KOPT-K1 (cell line): ENCODE measurements around the gene SDF4.
A peak's percentile ranks its signal among the peaks of the same experiment; 100 is the strongest.

Source experiments
- H3K27ac ChIP-seq: fragments of 200-600 bp; sonication (generic); 2 replicates; pipeline ENCODE4 v1.5.1; 2016; ENCODE audit warnings: antibody characterized with exemption, mild to moderate bottlenecking, low read depth, low read length; ENCODE audit not compliant: poor library complexity, severe bottlenecking
- H3K36me3 ChIP-seq: fragments of 200-600 bp; sonication (generic); 2 replicates; pipeline ENCODE4 v1.5.1; 2017; ENCODE audit warnings: antibody characterized with exemption, mild to moderate bottlenecking, low read length, moderate library complexity; ENCODE audit not compliant: insufficient read depth
- H3K9me3 ChIP-seq: fragments of 200-600 bp; sonication (generic); 2 replicates; pipeline ENCODE4 v1.5.1; 2017; ENCODE audit warnings: antibody characterized with exemption, low read length, mild to moderate bottlenecking; ENCODE audit not compliant: insufficient read depth, poor library complexity, severe bottlenecking

The SDF4 gene

DNA sequence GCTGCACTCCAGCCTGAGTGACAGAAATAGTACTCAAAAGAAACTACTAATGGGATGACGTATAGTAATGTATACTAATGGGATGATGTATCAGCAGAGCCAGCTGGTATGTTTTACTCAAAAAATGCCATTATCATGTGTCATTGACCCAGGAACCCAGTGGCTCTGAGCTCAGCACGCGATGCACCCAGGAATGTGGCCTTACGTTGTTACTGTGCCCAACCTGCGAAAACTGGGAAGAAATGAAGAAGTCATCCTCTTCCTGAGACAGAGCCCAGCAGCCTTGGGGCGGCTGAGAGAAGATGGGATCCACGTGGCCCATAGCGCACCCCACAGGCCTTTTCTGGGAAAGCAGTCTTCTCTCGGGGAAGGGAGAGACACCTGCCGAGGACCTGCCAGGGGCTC, 33.1 kb upstream of the SDF4 start:
- Histone ChIP-seq H3K36me3 (peaks cover 91% of the 10 kb centered on the region), H3K27ac (no peak overlapping the region), H3K9me3 (no peaks in the 10 kb centered on the region)

DNA sequence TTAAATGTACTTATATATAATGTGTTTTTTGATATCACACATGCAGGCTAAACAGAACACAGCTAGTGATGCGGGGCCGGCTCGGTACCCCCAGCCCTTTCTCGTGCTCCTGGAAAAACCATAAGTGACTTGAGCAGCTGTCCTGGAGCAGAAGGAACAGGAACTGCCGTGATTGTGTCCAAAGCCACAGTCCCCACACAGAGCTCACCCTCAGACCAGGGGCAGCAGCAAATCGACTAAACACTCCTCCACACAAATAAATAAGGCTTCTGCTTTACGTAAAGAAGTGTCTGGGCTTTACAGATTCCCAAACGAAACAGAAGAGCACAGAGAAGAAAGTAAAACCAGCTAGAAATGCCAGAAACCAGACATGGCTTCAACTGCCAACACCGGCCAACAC, 32.2 kb upstream of the SDF4 start:
- H3K9me3 ChIP-seq: no peaks in the 10 kb centered on the region
- peaks cover 92% of the 10 kb centered on the region for H3K36me3 ChIP-seq
- no peak overlapping the region for H3K27ac ChIP-seq

DNA sequence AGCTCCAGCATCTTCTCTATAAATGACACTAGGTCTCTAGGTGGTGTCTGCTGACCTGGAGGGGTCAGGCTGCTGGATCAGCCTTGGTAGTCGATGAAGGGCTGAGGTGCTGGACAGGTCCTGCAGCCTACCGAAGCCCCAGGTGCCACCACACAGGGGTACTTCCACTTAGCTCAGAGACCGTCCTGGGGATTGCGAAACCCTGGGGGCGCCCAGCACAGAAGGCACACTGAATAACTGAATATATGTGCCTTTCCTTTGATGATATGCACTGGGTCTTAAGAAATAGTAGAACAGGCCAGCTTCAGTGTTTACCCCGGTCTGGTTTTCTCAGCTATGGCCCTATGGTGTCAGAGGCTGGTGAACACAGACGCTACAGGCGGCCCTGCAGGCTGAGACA, 31.0 kb upstream of the SDF4 start:
- Histone ChIP-seq H3K36me3 (peaks cover 92% of the 10 kb centered on the region), H3K27ac (no peak overlapping the region), H3K9me3 (no peaks in the 10 kb centered on the region)

DNA sequence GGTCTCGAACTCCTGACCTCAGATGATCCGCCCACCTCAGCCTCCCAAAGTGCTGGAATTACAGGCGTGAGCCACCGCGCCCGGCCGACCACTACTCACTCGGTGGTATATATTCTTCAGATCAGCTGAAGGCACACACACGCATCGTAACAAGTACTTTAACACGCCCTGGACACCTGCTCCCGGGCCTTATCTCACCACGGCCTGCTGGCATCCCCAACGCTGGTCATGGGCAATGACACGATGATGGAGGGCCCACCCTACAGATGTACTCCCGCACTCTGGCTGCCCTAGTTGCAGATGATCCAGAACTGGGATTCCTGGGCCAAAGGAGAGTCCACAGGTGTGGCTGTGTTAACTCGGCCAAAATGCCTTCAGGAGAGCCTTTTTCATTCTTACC, 30.3 kb upstream of the SDF4 start:
- H3K9me3 ChIP-seq: no peaks in the 10 kb centered on the region
- peaks cover 90% of the 10 kb centered on the region for H3K36me3 ChIP-seq
- no peak overlapping the region for H3K27ac ChIP-seq

DNA sequence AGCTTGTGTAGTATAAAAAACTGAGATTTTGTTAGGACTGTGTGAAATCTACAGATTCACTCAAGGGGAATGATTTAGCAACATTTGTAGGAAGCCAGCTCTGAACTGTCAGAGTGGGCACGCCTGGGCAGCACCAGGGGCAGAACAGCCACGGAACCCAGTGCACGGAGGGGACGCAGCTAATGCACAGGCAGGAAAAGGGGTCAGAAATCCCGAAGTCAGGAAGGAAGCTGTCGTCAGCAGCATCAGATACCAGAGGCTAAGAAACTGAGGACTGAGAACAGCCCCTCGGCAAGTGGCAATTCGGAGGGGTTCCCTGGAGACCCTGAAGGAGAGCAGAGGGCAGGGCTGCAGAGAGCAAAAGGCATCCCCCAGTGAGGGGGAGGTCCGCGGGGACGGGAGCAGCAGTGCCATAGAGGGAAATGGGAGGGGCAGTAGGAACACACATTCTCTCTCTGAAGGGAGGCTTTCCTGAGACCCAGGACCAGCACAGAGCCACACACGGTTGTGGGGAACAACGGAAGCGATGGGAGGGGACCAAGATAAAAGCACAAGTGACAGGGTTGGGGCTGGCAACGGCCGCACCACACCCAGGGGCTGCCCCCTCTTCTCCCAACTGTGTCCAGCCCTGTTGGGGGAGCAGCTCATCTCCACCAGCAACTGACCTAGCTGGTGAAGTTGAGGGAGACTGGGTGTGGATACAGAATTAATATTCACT, 29.2 kb upstream of the SDF4 start:
- Histone ChIP-seq H3K36me3 (peaks cover 95% of the 10 kb centered on the region), H3K27ac (no peak overlapping the region), H3K9me3 (no peaks in the 10 kb centered on the region)

DNA sequence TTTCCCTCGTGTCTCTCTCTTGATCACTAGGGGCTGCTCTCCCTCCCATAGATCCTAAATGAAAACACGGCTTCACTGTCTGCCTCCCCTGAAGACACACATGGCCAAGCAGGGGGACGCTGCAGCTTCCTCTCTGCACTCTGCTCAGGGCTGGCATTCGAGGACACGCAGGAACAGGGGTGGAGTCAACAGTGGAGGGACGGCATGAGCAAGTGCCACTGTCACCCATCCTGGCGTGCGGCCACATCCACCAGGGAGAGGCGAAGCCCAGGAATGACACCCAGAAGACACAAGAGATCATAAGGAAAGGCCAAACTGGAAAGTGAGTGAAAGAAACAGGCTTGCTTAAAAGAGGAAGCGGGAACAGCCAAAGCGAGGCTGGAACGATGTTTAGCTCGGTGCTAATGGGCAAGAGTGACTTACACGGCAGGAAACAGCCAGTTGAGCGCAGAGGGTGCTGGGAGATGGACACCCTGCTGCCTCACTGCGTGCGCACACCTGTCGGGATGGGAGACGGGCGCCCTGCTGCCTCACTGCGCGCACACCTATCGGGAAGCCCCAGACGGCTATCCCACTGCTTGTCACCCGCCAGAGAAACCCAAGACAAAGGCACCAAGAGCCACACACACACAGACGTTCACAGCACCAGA, 28.3 kb upstream of the SDF4 start:
- no peak overlapping the region for H3K27ac ChIP-seq
- H3K36me3 ChIP-seq: peaks cover 95% of the 10 kb centered on the region
- no peaks in the 10 kb centered on the region for H3K9me3 ChIP-seq

DNA sequence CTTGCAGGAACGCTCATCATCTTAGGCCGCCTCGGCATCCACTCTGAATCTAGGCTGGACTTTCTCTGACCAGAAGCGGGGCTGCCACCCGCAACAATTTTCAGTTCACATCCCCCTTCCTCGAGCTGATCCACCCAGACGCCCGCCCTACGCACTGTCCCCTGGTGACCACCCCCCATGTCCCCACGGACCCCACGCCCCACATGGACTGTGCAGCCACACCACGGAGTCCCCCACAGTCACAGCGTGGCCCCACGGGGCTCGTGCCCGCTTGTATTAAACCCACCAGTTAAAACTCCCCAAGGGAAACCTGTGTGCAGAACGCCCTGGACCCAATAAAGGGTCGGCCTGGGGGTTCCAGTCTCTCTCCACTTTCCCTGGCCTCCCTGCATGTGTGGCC, 27.7 kb upstream of the SDF4 start:
- no peak overlapping the region for H3K27ac ChIP-seq
- H3K36me3 ChIP-seq: peaks cover 95% of the 10 kb centered on the region
- no peaks in the 10 kb centered on the region for H3K9me3 ChIP-seq

DNA sequence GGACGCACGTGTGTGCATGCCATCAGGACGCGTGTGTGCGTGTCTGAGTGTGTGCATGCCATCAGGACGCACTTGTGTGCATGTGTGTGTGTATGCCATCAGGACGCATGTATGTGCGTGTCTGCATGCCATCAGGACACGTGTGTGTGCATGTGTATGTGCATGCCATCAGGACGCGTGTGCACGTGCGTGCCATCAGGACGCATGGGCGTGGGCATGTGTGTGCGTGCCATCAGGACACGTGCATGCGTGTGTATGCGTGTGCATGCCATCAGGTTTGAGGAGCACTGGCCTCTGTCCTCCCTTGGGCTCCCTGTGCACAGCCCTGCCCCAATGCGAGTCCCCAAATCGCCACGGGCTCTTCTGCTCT, 27.3 kb upstream of the SDF4 start:
- Histone ChIP-seq H3K9me3 (no peaks in the 10 kb centered on the region), H3K27ac (no peak overlapping the region), H3K36me3 (peaks cover 95% of the 10 kb centered on the region)

DNA sequence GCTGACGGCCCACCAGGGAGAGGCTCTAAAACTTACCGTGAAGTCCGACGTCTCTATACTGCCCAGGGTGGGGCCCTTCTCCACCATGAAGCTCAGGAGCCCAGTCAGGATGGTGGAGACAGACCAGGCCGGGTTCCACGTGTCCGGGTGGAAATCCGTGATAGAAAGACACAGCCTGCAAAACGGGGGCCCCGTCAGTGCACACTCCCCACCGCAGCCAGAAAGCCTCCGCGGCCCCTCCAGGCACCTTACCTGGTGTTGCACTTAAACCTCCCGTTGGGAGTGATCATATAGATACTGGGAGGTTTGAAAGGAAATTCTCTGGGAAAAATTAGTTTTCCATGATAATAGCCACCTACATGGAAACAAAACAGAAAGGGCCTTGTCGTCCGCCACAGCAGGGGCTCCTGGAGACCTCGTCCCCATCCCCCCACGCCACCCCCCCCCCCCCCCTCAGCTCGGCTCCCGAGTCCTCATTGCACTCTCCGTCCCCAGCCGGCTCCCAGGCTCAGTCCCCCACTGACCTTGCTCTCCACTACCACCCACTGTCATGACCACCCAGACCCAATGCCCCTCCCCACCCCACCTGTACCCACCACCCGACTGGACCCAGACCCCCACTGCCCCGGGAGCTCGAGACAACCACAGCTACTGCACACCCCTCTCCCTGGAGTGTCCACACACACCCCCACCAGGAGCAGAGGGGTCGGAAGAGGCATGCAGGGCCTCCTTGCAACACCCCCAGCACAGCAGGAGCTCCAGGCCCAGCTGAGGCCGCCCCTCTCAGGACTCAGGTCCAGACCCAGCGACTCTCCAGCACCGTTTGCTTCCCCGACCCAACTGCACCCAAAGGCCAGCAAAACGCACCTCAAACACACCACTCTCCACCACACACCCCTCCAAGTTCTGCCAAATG, 25.4 kb upstream of the SDF4 start:
- no peak overlapping the region for H3K27ac ChIP-seq
- H3K36me3 ChIP-seq: peaks cover 95% of the 10 kb centered on the region
- H3K9me3 ChIP-seq: no peaks in the 10 kb centered on the region

DNA sequence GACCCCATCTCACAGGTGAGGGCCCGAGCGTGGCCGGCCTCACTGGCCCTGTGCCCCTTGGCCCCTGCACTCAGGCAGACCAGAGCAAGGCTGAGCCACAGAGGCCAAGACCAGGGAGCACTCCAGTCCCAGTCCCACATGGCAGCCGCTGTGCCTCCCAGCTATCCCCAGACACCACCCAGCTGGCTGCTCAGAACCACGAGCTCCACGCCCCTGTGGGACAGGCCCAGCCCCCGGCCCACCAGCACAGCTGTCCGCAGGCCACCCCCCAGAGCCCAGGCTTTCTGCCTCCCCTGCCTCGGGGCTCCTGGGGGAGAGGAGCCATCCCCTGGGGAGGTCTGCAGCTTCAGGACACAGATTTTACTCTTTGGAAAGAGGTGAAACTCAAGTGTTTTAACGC, 23.8 kb upstream of the SDF4 start:
- no peaks in the 10 kb centered on the region for H3K9me3 ChIP-seq
- peaks cover 81% of the 10 kb centered on the region for H3K36me3 ChIP-seq
- H3K27ac ChIP-seq: no peak overlapping the region

DNA sequence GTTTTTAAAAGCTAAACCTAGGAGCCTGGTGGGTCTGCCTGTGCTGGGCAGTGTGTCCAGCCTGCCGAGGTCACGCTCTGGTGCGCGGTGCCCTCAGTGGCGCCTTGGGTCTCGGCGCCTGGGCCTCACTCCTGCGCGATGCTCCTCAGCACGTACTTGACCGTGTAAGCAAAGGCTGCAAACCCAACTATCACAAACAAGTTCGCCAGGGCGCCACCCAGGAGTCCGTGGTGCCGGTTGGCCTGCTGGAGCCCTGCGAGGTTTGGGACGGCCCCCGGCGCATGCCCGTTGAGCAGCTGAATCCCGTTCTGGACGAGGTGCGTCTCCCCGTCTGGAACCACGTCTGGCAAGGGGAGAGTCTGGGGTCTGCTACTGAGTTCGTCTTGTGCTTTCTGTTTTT, 23.3 kb upstream of the SDF4 start:
- Histone ChIP-seq H3K27ac (no peak overlapping the region), H3K9me3 (no peaks in the 10 kb centered on the region), H3K36me3 (peaks cover 76% of the 10 kb centered on the region)

DNA sequence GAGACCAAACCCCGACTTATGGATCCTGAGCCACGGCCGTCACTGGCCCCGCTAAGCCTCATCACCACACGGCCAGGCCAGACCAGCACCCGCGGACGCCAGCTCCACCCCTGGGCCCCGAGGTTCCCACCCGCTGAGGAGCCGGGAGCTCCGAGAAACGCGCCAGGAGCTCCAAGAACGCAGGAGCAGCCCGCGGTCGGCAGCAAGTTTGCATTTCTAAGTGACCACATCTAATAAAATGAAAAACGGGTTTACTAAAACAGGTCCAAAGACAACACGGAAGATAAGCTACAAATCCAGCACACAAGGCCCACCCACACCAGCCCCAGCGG, 22.8 kb upstream of the SDF4 start:
- H3K9me3 ChIP-seq: no peaks in the 10 kb centered on the region
- no peak overlapping the region for H3K27ac ChIP-seq
- H3K36me3 ChIP-seq: peaks cover 71% of the 10 kb centered on the region

DNA sequence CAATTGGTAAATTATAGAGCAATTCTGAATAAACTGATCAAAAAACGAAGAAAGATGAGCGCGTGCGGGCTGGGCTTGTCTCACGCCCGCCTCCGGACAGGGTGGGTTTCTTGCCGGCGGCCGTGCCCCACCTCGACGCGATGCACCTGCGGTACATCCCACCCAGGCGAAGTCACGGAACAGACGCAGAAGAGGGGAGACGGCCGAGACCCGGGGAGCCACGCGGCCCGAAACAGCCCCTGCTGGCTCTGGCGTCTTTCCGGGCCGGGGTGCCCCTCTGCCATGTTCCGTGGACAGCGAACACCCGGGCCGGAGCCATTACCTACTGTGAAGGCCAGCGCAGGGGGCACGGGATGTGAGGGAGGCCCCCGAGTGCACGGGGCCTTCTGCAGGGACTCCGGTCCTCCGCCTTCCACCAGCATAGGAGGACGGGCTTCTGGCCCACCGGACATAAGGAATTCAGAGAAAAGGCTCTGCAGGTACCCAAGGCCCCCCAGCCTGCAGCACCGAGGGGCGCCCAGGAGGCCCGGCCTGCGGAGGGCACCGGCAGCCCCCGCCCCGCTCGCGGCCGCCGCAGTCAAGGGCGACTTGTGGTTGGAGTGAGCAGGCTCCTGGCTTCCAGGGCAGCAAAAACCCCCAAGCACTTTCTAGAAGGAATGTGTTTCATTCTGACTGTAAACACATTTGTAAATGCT, 22.3 kb upstream of the SDF4 start:
- Histone ChIP-seq H3K9me3 (no peaks in the 10 kb centered on the region), H3K27ac (no peak overlapping the region), H3K36me3 (peaks cover 66% of the 10 kb centered on the region)

DNA sequence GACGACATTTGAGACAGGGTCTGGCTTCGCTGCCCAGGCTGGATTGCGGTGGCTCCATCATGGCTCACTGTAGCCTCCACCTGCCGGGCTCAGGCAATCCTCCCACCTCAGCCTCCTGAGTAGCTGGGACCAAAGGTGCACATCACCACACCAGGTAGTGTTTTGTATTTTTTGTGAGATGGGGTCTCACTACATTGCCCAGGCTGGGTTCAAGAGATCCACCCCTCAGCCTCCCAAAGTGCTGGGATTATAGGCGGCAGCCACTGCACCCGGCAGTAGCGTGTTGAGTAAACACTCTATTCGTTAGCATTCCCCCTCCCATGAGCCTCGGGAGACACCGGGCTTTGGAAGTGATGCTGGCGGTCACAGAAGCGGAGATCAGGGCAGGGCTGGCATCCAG, 21.5 kb upstream of the SDF4 start:
- H3K27ac ChIP-seq: no peak overlapping the region
- no peaks in the 10 kb centered on the region for H3K9me3 ChIP-seq
- H3K36me3 ChIP-seq: peaks cover 58% of the 10 kb centered on the region

DNA sequence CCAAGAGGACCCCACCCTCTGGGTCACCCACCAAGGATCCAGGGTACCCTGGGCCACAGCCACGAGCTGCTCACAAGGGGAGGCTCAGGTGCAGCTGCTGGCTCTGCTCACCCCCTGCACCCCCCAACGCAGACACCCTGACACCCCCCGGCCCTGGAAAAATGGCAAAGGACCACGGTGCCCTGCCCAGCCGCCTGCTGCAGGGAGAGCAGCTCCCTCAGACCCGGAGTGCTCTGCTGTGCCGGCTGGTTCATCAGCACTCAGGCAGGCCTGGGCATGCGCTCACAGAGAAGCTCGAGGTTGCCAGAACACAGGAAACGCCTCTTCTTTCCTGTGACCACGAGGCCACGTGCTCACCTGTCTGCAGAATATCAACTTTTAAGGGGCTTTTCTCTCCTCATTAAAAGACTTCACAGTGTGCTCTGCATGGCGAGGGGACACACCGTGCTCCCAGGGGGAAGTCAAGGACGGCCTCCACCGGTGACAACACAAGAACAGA, 19.0 kb upstream of the SDF4 start:
- Histone ChIP-seq H3K9me3 (no peaks in the 10 kb centered on the region), H3K27ac (peak overlapping the region; percentile 62), H3K36me3 (peaks cover 36% of the 10 kb centered on the region)
